Liver (tissue), 9 donors: ENCODE results near the gene WDR46. TPM values are rescaled to one million over a fixed set of nuclear protein-coding genes. Genes with fewer than 3 reads are reported as not detected.

Experiments
- DNase-seq: peaks from one replicate; pipeline ENCODE4 v3.0.0-alpha.2; 2017; ENCODE audit warnings: low spot score
- H3K27ac ChIP-seq, 2 donors: one replicate each; pipeline ENCODE4 v1.7.0; 2013; ENCODE audit warnings: inconsistent platforms in 2 of 2, low read length in 2 of 2, control low read depth in 1 of 2, low read depth in 1 of 2, mild to moderate bottlenecking in 1 of 2
- H3K27me3 ChIP-seq, 4 donors: one replicate each; pipeline versions ENCODE4 v1.6.1 to v1.7.0; 2013; ENCODE audit warnings: low read length in 3 of 4, inconsistent platforms in 1 of 4, mild to moderate bottlenecking in 1 of 4, moderate library complexity in 1 of 4; ENCODE audit not compliant: control insufficient read depth in 4 of 4, insufficient read depth in 4 of 4
- H3K36me3 ChIP-seq, 4 donors: one replicate each; pipeline versions ENCODE4 v1.6.1 to v1.7.0; 2013; ENCODE audit warnings: low read length in 3 of 4, mild to moderate bottlenecking in 3 of 4, low read depth in 1 of 4, moderate library complexity in 1 of 4; ENCODE audit not compliant: control insufficient read depth in 4 of 4, insufficient read depth in 3 of 4
- H3K4me1 ChIP-seq, 4 donors: one replicate each; pipeline versions ENCODE4 v1.6.1 to v1.7.0; 2013; ENCODE audit warnings: low read length in 3 of 4, mild to moderate bottlenecking in 3 of 4, moderate library complexity in 1 of 4; ENCODE audit not compliant: control insufficient read depth in 4 of 4, insufficient read depth in 4 of 4
- H3K4me3 ChIP-seq, 3 donors: one replicate each; pipeline versions ENCODE4 v1.6.1 to v1.7.0; 2013; ENCODE audit warnings: low read length in 3 of 3, control low read depth in 1 of 3, low read depth in 1 of 3, mild to moderate bottlenecking in 1 of 3
- H3K9ac ChIP-seq, 2 donors: one replicate each; pipeline ENCODE4 v1.7.0; 2013; ENCODE audit warnings: low read length in 2 of 2, mild to moderate bottlenecking in 2 of 2, moderate library complexity in 2 of 2, control low read depth in 1 of 2, low read depth in 1 of 2
- H3K9me3 ChIP-seq, 4 donors: one replicate each; pipeline versions ENCODE4 v1.6.1 to v1.7.0; 2013; ENCODE audit warnings: low read length in 3 of 4; ENCODE audit not compliant: control insufficient read depth in 4 of 4
- EGR1 ChIP-seq, 2 donors: IDR thresholded peaks; 2 replicates each; pipeline ENCODE4 v1.6.1; 2016 to 2018; ENCODE audit warnings: antibody characterized with exemption in 2 of 2, low read depth in 2 of 2
- FOXA1 ChIP-seq: IDR thresholded peaks from 2 replicates; pipeline ENCODE4 v1.6.1; 2016; ENCODE audit warnings: antibody characterized with exemption
- FOXA2 ChIP-seq: IDR thresholded peaks from 2 replicates; pipeline ENCODE4 v1.6.1; 2016; ENCODE audit warnings: antibody characterized with exemption
- GABPA ChIP-seq, 2 donors: IDR thresholded peaks in 1 of 2; conservative IDR thresholded peaks in 1 of 2; 2 replicates each; pipeline ENCODE4 v1.6.1; 2016; ENCODE audit warnings: antibody characterized with exemption in 2 of 2, mild to moderate bottlenecking in 1 of 2, moderate library complexity in 1 of 2
- HNF4A ChIP-seq, 2 donors: conservative IDR thresholded peaks; 2 replicates each; pipeline ENCODE4 v1.6.1; 2016; ENCODE audit warnings: antibody characterized with exemption in 2 of 2, mild to moderate bottlenecking in 2 of 2
- JUND ChIP-seq, 2 donors: IDR thresholded peaks; 2 replicates each; pipeline ENCODE4 v1.6.1; 2016; ENCODE audit warnings: antibody characterized with exemption in 2 of 2
- NR2F2 ChIP-seq: IDR thresholded peaks from 2 replicates; pipeline ENCODE4 v1.6.1; 2016; ENCODE audit warnings: antibody characterized with exemption
- RAD21 ChIP-seq, 2 donors: IDR thresholded peaks; 2 replicates each; pipeline ENCODE4 v1.6.1; 2016; ENCODE audit warnings: antibody characterized with exemption in 2 of 2, mild to moderate bottlenecking in 2 of 2
- RXRA ChIP-seq, 2 donors: IDR thresholded peaks; 2 replicates each; pipeline ENCODE4 v1.6.1; 2017 to 2018; ENCODE audit warnings: antibody characterized with exemption in 2 of 2, mild to moderate bottlenecking in 1 of 2
- SP1 ChIP-seq: IDR thresholded peaks from 2 replicates; pipeline ENCODE4 v1.6.1; 2018; ENCODE audit warnings: antibody characterized with exemption, mild to moderate bottlenecking
- TAF1 ChIP-seq: conservative IDR thresholded peaks from 2 replicates; pipeline ENCODE4 v1.6.1; 2016; ENCODE audit warnings: antibody characterized with exemption, mild to moderate bottlenecking
- YY1 ChIP-seq: IDR thresholded peaks from 2 replicates; pipeline ENCODE4 v1.6.1; 2016; ENCODE audit warnings: antibody characterized with exemption, mild to moderate bottlenecking
- WGBS: extraction: QIAGEN DNeasy Blood & Tissue Kit; methylation state at CpG from one replicate; pipeline ENCODE4 v1.1.7; 2013; 5-methylcytosine and 5-hydroxymethylcytosine counted together
- polyA plus RNA-seq, 2 donors: library from polyadenylated mRNA; stranded (reverse) in 1 of 2; unstranded in 1 of 2; fragments of 200-250 nt in 1 of 2; fragments of >200 nt in 1 of 2; fragmentation: Nextera tagmentation in 1 of 2; extraction: Ambion mirVana in 1 of 2; gene quantifications; one replicate each; pipeline versions ENCODE4 v1.2.1 to v1.2.3, GENCODE V29; 2013 to 2015
- total RNA-seq, 2 donors: library from RNA; depleted of rRNA; stranded (reverse); fragments of >200 nt; gene quantifications; one replicate each; pipeline ENCODE4 v1.2.3, GENCODE V29; 2014
- TF ChIP-seq, protein P1 (sequence below): IDR thresholded peaks from 2 replicates; pipeline ENCODE4 v1.6.1; 2016; ENCODE audit warnings: antibody characterized with exemption
- TF ChIP-seq, protein P2 (sequence below): fragments of 150-350 bp; IDR thresholded peaks from 2 replicates; pipeline ENCODE4 v1.5.1; 2017; ENCODE audit warnings: improper control_type of control experiment, low read depth, low read length; ENCODE audit not compliant: missing input control
- TF ChIP-seq, protein P3 (sequence below): IDR thresholded peaks from 2 replicates; pipeline ENCODE4 v1.6.1; 2016; ENCODE audit warnings: antibody characterized with exemption
- TF ChIP-seq, protein P4 (sequence below): IDR thresholded peaks from 2 replicates; pipeline ENCODE4 v1.6.1; 2016; ENCODE audit warnings: antibody characterized with exemption, mild to moderate bottlenecking
- donor health status: healthy.
- donor health status: healthy.
- donor health status: healthy.
- donor health status: healthy.
- donor health status: healthy.

The WDR46 gene
- total and polyA plus RNA-seq, 4 donors = 17.9 to 30.2 (median 25.7) TPM

DNA sequence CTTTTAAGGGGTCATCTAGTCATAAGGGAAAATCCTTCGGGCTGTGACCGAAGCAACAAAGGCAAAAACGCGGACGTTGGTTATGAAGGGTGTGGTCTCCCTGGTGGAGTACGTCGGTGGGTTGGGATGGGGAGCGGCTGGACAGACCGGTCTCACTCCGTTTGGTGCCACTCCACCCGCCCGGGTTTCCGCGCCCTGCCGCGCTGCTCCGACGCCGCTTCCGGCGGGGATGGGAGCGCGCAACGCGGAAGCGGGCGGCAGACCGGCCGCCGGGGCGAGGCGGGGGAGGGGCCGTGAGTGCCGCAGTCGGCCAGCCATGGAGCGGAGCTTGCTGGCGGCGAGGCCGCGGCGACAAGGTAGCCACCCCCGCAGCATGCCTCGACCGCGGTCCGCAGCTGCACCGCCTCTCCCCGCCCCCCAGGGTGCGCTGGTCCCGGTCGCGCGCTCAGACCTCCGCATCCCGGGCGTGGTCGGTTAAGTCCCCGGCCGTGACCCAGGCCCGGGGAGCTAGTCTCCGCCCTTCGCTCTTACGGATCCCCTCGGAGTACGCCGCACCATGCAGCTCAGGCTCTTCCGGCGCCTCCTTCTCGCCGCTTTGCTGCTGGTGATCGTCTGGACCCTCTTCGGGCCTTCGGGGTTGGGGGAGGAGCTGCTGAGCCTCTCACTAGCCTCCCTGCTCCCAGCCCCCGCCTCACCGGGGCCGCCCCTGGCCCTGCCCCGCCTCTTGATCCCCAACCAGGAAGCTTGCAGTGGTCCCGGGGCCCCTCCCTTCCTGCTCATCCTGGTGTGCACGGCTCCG is 12.0 kb downstream of the WDR46 start, which contains the start of gene B3GALT4:
B3GALT4 (plus strand) TSS at position 260 of the 799 bp plus-strand sequence; CDS start at position 557, 297 bp downstream.
- H3K27me3 ChIP-seq = no peaks in the 10 kb centered on the region
- peaks cover 9 to 48% (median 36%) of the 10 kb centered on the region in 4 donors for H3K4me1 ChIP-seq
- peak within 1 kb of the TSS; percentile 8 to 59 (median 30) for H3K4me3 ChIP-seq
- DNase-seq = peak; percentile 82
- TF ChIP-seq TAF1 (no peak), JUND (IDR thresholded peaks at IDR 0.05) (no peak), EGR1 (IDR thresholded peaks at IDR 0.05; ENCODE audit: low read depth in 2 of 2) (peak in 1 of 2 donors; percentile 20), SP1 (no peak), RAD21 (IDR thresholded peaks at IDR 0.05) (peak in 1 of 2 donors; percentile 40), FOXA1 (no peak), YY1 (no peak), GABPA (IDR thresholded peaks at IDR 0.05 in 1 of 2, conservative IDR thresholded peaks at IDR 0.05 in 1 of 2) (peak in 1 of 2 donors; percentile 68)
- TF ChIP-seq, protein P1, sequence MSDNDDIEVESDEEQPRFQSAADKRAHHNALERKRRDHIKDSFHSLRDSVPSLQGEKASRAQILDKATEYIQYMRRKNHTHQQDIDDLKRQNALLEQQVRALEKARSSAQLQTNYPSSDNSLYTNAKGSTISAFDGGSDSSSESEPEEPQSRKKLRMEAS = no peak
- TF ChIP-seq, protein P2, sequence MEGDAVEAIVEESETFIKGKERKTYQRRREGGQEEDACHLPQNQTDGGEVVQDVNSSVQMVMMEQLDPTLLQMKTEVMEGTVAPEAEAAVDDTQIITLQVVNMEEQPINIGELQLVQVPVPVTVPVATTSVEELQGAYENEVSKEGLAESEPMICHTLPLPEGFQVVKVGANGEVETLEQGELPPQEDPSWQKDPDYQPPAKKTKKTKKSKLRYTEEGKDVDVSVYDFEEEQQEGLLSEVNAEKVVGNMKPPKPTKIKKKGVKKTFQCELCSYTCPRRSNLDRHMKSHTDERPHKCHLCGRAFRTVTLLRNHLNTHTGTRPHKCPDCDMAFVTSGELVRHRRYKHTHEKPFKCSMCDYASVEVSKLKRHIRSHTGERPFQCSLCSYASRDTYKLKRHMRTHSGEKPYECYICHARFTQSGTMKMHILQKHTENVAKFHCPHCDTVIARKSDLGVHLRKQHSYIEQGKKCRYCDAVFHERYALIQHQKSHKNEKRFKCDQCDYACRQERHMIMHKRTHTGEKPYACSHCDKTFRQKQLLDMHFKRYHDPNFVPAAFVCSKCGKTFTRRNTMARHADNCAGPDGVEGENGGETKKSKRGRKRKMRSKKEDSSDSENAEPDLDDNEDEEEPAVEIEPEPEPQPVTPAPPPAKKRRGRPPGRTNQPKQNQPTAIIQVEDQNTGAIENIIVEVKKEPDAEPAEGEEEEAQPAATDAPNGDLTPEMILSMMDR = peak; percentile 35
- H3K36me3 ChIP-seq = peaks cover 0 to 43% (median 15%) of the 10 kb centered on the region in 4 donors
- peak within 1 kb of the TSS; percentile 39 to 41 for H3K9ac ChIP-seq
- H3K9me3 ChIP-seq = no peaks in the 10 kb centered on the region
- whole genome bisulfite sequencing = 11% methylated on average over 80 of the region's 80 CpGs
- H3K27ac ChIP-seq = peak within 1 kb of the TSS; percentile 63 to 64

DNA sequence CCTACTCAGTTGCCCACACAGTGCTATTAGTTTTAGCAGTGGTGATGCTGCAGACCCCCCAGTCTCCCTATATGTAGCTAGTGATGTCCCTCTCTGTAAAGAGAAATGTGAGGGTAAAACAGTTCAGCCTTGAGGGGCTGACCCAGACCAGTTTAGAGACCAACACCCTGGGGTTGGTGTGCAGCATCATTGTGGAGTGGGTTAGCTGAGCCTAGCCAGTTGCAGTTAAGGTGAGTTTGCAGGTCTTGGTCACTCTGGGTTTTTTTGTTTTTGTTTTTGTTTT is 12.5 kb downstream of the WDR46 start:
- H3K4me1 ChIP-seq = peaks cover 9 to 48% (median 36%) of the 10 kb centered on the region in 4 donors
- H3K9ac ChIP-seq = peak overlapping the region; percentile 39 to 41
- H3K36me3 ChIP-seq = peaks cover 0 to 42% (median 15%) of the 10 kb centered on the region in 4 donors
- no peaks in the 10 kb centered on the region for H3K27me3 ChIP-seq
- no peak for DNase-seq
- no peaks in the 10 kb centered on the region for H3K9me3 ChIP-seq
- peak overlapping the region; percentile 8 to 59 (median 30) for H3K4me3 ChIP-seq
- TF ChIP-seq YY1 (no peak), GABPA (IDR thresholded peaks at IDR 0.05 in 1 of 2, conservative IDR thresholded peaks at IDR 0.05 in 1 of 2) (no peak), FOXA1 (no peak), RAD21 (IDR thresholded peaks at IDR 0.05) (no peak), JUND (IDR thresholded peaks at IDR 0.05) (no peak), RXRA (IDR thresholded peaks at IDR 0.05) (no peak), HNF4A (conservative IDR thresholded peaks at IDR 0.05) (no peak), FOXA2 (no peak), NR2F2 (no peak), TAF1 (no peak), EGR1 (IDR thresholded peaks at IDR 0.05; ENCODE audit: low read depth in 2 of 2) (no peak)
- TF ChIP-seq, protein P3, sequence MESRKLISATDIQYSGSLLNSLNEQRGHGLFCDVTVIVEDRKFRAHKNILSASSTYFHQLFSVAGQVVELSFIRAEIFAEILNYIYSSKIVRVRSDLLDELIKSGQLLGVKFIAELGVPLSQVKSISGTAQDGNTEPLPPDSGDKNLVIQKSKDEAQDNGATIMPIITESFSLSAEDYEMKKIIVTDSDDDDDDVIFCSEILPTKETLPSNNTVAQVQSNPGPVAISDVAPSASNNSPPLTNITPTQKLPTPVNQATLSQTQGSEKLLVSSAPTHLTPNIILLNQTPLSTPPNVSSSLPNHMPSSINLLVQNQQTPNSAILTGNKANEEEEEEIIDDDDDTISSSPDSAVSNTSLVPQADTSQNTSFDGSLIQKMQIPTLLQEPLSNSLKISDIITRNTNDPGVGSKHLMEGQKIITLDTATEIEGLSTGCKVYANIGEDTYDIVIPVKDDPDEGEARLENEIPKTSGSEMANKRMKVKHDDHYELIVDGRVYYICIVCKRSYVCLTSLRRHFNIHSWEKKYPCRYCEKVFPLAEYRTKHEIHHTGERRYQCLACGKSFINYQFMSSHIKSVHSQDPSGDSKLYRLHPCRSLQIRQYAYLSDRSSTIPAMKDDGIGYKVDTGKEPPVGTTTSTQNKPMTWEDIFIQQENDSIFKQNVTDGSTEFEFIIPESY = no peak
- TF ChIP-seq, protein P2 = no peak
- TF ChIP-seq, protein P4, sequence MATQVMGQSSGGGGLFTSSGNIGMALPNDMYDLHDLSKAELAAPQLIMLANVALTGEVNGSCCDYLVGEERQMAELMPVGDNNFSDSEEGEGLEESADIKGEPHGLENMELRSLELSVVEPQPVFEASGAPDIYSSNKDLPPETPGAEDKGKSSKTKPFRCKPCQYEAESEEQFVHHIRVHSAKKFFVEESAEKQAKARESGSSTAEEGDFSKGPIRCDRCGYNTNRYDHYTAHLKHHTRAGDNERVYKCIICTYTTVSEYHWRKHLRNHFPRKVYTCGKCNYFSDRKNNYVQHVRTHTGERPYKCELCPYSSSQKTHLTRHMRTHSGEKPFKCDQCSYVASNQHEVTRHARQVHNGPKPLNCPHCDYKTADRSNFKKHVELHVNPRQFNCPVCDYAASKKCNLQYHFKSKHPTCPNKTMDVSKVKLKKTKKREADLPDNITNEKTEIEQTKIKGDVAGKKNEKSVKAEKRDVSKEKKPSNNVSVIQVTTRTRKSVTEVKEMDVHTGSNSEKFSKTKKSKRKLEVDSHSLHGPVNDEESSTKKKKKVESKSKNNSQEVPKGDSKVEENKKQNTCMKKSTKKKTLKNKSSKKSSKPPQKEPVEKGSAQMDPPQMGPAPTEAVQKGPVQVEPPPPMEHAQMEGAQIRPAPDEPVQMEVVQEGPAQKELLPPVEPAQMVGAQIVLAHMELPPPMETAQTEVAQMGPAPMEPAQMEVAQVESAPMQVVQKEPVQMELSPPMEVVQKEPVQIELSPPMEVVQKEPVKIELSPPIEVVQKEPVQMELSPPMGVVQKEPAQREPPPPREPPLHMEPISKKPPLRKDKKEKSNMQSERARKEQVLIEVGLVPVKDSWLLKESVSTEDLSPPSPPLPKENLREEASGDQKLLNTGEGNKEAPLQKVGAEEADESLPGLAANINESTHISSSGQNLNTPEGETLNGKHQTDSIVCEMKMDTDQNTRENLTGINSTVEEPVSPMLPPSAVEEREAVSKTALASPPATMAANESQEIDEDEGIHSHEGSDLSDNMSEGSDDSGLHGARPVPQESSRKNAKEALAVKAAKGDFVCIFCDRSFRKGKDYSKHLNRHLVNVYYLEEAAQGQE = no peak
- TF ChIP-seq, protein P1 = no peak
- peak overlapping the region; percentile 63 to 64 for H3K27ac ChIP-seq
